NCI-H460 (cell line): Measurements from ENCODE around the gene ZFP36L2. TPM values are rescaled to one million over a fixed set of nuclear protein-coding genes. Genes with fewer than 3 reads are reported as not detected.
A peak's percentile ranks its signal among the peaks of the same experiment; 100 is the strongest.
"Not testable (repeated sequence)": the region's sequence is repeated elsewhere in the genome, so short reads cannot be mapped to it uniquely, and the experiment has no call there.

Experiments used
- DNase-seq: peaks from one replicate; pipeline ENCODE4 v3.0.0-alpha.2; 2016; ENCODE audit warnings: low read depth; ENCODE audit errors: extremely low read depth
- total RNA-seq: library from RNA; depleted of rRNA; stranded (reverse); fragments of >200 nt; shearing (Covaris generic); gene quantifications from 2 replicates; pipeline ENCODE4 v1.2.3, GENCODE V29; 2014

Gene ZFP36L2
- total RNA-seq, 1 experiment from 2014 or later = 5.7 TPM

DNA sequence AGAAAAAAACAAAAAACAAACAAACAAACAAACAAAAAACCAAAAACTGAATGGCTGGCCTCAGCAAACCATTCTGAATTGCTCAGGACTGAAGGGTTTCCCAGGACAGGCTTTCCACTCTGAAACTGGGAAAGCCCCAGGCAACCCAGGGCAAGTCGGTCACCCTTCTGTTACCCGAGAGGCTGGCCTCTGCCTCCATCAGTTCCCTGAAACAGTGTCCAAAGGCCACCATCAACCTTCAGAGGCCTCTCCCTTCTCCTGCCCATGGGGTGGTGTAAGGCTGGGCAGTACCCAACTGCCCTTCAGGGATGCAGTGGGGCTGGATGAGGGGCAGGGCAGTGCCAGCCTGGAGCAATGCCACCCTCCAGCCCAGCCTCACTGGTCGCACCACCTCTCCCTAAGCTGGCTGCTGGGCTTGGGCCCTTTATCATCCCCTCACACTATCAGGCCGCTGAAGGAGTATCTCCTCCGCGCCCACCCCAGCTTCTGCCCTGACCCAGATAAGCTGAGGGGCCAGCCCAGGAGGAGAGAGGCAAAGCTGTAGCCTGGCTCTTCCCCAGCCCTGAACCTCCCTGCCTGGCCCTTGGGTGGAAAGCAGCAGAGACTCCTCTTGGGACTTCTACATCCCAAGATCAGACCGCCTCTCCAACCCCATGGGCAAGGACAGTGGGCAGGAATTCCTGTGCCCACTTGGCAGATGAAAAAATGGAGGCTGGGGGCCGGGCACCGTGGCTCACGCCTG, 35.9 kb downstream of the ZFP36L2 start:
- DNase-seq = no peak

DNA sequence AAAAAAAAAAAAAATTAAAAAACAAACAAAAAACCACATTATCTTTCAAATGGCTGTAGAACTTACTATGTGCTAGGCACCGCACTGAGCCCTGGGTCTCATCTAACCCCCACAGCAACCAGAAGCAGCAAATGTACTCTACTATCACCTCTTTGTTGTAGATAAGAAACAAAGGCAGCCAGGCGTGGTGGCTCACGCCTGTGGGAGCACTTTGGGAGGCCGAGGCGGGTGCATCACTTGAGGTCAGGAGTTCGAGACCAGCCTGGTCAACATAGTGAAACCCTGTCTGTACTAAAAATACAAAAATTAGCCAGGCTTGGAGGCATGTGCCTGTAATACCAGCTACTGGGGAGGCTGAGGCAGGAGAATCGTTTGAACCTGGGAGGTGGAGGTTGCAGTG, 36.5 kb downstream of the ZFP36L2 start:
- DNase-seq = not testable (repeated sequence)

DNA sequence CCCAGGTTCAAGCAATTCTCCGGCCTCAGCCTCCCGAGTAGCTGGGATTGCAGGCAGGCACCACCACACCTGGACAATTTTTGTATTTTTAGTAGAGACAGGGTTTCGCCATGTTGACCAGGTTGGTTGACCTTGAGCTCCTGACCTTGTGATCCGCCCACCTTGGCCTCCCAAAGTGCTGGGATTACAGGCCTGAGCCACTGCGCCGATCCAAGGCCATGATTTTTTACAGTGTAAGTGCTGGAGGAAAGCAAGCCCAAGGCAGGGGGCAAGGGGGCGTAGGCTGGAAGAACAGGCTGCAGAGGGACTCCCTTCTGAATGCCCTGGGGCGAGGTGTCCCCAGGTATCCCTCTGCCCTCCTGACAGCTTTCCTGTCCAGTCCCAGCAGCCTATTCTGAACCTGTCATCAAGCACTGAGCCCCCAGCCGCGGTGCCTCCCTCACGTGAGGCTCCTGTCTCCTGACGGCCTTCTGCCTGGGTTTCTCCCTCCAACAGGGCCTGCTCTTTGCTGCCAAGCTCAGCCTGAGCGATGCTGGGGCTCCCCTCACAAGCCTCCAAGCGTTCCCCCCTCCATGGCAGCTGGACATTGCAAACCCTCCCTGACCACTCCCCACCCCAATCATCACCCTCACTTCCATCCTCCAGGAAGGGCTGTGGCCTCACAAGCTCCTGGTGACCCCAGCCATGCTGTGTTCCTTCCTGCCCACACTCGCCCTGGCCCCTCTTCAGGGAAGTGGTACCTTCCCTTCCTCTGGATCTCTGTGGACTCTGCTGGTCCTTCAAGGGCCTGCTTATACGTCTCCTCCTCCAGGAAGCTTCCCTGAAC, 37.6 kb downstream of the ZFP36L2 start:
- no peak for DNase-seq

DNA sequence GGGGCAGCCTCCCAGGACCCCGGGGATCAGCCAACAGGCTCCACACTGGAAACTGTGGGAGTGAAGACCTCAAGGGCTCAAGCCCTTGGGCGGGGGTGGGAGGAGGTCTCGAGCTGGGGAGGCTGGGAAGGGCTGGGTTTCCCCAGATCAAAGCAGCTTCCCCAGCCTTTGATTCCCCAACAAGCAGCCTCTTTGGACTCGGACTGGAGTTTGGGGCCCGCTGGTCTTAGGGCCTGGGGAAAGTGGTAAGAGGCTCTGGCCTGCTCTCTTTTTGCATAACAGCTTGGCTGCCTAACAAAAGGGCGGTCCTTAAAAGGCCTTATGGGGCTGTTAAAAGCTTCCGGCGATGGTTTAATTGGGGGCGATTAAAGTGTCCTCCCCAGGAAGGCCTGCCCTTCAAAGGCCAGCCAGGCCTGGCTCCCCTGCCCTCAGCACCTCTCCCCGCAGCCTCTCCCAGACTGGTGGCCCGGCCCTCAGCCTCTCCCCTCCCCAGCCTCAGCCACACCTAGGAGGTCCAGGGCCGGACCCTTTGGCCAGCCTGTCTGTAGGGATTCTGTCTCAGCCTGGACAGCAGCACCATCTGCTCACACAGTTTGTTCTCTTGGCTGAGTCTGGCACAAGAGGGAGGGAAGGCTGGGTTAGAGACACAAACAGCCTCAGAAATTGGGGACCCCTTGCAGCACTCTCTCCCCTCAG, 39.6 kb downstream of the ZFP36L2 start:
- no peak for DNase-seq

DNA sequence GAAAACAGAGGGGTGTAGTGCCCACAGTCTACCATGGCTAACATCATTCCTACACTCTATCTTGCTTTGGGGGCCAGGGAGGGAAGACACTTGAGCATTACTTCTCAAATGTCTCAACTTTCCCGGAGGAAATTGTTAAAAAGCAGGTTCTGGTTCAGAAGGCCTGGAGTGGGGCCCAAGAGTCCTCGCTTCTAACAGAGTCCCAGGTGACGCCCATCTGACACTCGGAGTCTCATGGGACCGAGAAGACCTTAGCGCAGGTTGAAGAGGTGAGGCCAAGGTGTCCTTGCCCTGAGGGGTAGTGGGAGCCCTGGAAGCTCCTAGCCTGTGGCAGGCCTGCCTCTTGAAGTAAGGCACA, 40.1 kb downstream of the ZFP36L2 start:
- no peak for DNase-seq

DNA sequence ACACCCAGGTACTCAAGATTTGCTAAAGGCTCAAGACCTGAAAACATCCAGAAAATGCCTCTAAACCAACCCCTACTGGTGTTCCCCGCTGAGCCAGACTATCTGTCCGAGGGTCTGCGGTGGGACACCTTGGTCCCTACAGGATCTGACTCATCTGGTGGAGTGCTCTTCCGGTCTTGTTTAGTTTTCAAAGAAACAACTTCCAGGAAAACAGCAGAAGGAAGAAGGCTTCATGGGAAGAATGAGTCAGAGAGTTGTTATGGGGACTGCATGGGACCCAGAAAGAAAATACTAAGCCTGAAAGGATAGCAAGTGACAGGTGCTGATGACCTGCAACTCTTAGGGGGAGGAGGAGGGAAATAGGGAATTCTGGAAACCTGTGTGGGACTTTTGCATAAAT, 41.3 kb downstream of the ZFP36L2 start:
- DNase-seq = no peak

DNA sequence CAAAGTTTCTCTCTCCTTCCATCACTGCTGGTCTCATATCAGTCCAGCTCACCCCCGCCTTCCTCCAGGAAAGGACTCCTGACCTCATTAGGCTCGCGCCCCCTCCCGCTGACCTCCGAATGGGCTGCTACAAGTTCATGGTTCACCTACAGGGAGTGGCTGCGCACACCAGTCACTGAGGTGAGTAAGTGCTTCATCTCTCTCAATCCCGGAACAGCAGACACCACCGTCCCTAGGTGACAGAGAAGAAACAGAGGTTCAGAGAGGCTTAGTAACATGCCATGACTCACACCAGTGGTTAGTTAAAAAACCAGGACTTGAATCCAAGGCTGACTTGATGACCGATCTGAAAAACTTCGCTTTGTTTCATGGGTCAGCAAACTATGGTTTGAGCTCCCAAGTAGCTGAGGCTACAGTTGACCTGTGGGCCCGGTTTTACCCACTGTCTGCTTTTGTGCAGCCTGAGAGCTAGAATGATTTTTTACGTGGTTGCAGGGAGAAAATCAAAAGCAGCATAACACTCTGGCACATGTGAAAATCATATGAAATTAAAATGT, 42.0 kb downstream of the ZFP36L2 start:
- no peak for DNase-seq

DNA sequence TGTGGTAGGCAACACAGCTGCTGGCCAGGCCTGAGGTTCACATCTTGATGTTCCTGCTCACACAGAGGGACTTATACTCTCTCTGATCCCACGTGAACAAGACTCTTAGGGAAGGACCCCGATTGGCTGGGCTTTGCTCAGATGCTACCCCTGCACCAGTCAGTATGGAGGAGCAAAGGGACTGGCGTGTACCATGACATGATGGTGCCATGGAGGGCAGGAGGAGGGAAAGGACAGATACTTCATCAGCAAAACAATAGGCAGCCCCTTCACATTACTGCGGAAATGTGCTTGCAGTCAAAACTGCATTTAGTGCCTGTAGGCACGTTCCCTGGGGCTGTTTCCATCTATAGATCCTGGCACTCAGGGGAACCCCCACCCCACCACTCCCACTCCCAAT, 42.7 kb downstream of the ZFP36L2 start:
- DNase-seq = no peak

DNA sequence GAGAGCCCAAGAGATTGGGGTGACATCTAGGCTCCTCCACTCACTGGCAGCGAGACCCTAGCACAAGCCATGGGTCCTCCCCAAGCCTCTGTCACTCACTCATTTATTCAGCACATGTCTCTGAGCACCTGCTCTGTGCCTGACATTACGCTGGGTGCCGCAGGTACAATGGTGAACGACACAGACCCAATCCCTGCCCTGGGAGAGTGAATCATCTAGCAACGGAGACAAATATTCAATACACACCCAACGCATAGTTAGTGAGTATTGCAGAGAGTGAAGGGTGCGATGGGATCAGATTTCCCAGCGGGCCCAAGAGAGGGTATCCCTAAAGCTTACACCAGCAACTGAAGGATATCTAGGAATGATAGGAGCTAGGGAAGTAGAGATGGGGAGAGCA, 45.5 kb downstream of the ZFP36L2 start:
- DNase-seq = no peak

DNA sequence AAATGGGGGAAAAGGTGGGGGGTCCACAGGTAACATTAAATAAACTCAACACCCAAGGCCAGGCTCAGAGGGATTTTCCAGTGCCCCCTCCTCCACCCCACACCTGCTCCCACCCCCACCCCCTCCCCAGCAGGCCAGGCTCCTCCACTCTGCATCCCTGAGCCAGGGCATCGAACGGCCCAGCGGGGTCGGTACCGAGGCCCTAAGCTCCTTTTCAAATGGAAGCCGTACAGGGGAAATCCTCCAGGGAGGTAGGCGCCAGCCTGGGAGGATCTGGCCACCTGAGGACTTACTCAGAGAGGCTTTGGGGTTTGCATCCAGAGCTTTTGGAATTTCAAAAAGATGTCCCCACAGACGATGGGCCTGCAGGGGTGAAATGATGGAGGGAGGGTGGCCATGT, 46.5 kb downstream of the ZFP36L2 start:
- DNase-seq = no peak

DNA sequence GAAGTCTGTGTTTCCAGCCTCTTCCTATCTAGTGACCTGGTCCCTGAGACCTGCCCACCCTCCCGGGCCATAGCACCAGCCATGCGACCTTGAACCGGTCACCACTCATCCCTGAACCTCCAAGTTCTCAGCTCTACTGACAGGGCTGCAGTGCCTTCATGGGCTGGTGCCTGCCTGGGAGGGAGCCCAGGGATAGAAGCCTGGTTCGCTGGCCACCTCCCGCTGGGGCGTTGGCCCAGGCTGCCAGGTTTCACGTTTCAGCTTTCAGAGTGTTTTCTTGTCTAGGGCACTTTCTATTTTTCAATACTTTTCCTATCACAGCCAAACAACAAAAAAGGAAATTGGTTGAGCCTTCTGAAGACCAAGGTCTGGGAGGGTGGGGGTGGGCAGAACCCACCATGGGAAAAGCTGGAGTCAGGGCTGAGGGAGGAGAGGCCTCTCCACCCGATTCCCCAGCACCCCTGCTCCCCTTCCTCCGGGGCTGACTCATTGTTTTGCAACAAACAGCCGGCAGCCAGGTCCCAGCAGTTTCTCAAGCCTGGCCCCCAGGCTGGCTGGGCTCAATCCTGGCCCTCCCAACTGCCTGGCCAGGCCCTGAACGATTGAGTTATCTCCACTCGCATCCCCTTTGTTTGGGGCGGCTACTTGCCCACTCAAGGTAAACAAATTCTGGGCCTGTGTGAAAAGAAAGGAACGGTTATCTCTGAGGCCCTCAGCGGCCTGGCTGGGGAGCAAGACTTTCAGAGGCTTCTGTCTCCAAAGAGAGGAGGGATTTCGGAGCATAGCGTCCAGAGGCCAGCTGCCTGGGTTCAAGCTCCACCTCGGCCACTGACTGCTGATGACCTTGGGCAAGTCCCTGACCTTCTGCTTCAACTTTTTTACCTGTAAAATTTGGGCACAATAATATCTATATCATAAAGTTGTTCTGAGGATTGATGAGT, 47.5 kb downstream of the ZFP36L2 start:
- peak; percentile 79 for DNase-seq

DNA sequence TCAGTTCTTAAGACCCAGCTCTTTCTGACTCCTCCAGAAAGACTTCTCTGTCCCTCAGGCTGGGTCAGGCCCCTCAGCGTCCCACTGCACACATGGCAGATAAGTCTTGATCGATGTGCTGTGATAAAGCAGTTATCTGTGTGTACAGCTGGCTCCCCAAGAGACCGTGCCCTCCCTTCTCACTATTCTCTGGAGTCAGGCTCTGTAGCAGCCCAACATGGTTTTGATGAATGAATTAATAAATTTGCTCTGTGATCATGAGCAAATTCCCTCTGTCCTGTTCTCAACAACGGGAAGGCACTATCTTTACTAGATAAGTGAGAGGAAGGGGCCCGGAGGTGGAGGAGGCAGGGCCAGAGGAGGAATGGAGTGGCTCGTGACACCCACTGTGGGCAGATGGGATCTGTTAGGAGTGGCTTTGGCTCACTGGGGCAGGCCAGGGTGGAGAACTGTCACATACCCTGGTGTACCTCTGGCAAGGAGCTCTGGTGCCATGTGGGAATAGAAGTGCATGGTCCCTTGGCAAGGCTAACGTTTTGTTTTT, 48.3 kb downstream of the ZFP36L2 start:
- no peak for DNase-seq

DNA sequence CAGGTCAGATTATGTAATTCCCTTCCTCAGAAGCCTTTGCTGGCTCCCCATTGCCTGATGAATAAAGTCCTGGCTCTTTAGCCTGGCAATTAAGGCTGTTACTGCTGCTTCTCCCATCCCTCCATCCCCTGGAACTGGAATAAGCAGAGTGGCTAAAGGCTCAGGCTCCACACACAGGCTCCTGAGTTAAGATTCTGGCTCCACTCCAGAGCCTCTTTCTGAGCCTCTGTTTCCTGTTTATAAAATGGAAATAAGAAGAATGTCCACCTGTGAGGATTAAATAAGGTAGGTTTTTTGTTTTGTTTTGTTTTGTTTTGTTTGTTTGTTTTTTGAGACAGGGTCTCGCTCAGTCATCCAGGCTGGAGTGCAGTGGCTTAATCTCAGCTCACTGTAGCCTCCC, 50.0 kb downstream of the ZFP36L2 start:
- DNase-seq = no peak

DNA sequence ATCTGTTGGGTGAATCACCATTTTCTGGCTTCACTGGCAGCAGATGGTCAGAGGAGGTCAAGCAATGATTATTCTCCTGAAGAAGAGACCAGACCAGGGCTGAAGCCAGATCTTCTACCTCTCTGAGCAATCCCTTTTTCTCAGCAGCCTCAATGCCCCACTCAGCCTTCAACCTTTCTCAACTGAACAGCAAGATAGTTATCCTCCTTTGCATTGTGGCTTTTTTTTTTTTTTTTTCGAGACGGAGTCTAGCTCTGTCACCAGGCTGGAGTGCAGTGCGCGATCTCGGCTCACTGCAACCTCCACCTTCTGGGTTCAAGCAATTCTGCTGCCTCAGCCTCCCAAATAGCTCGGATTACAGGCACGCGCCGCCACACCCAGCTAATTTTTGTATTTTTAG, 50.5 kb downstream of the ZFP36L2 start:
- DNase-seq = no peak

DNA sequence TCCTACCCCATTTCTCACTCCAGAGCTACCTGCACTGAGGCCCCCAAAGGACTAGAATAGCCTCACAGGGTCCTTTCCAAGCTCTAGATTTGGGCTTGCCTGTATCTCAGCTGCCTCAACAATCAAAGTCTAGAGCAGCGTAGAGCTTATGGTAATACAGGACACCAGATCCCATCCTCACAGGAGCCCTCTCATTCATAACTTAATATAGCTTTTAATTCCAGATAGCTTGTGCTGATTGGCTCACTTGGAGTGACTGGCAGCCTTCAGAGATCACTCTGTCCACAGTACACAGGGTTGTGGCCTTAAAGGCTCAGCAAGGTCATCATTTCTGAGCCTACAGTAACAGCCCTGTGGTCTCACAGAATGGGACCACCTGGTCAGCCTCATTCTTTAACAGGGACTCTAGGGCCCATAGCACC, 51.4 kb downstream of the ZFP36L2 start:
- DNase-seq = no peak

DNA sequence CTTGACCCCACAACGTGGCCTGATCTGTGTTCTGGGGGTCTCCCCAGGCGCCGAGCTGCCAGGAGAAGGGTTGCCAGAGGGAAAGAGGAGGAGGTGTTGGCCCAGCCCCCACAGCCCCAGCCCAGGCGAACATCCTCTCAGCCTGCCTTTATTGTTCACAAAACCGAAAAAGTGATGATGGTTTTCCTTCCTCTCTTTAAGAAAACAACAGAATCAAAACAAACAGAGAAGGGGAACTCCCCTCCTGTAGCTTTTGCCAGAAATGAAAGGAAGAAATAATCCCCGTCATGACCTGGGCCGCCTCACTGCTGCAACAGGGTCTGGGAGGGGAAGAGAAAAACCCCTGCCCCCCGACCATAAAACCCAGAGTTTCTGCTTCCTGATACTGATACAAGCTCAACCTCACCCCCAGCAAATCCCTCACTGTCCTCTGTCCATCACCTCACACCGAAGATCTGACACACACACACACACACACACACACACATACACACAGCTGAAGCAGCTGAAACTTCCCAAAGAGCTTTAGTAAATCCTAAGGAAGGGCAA, 52.0 kb downstream of the ZFP36L2 start:
- no peak for DNase-seq
